RWPE2 (cell line): ENCODE results near the gene SHPK.

ENCODE experiments used
- ATAC-seq: fragments of 200-7000 bp; cut with Tn5 transposase; 3 replicates; pipeline ENCODE4 v1.9.1; 2021; ENCODE audit warnings: low read depth
- DNase-seq: peaks from one replicate; pipeline ENCODE4 v3.0.0-alpha.2; 2020; ENCODE audit warnings: low spot score
- H3K27ac ChIP-seq: fragments of 450-650 bp; 2 replicates; pipeline ENCODE4 v1.5.1; 2017; ENCODE audit warnings: mild to moderate bottlenecking; ENCODE audit not compliant: poor library complexity, severe bottlenecking
- H3K27me3 ChIP-seq: fragments of 250-450 bp; sonication (Bioruptor Pico); 2 replicates; pipeline ENCODE4 v1.5.1; 2021; ENCODE audit warnings: mild to moderate bottlenecking, moderate library complexity; ENCODE audit not compliant: insufficient read depth, poor library complexity, severe bottlenecking
- H3K36me3 ChIP-seq: fragments of 250-450 bp; sonication (Bioruptor Pico); 2 replicates; pipeline ENCODE4 v1.5.1; 2020; ENCODE audit warnings: low read depth, mild to moderate bottlenecking, moderate library complexity
- H3K4me1 ChIP-seq: fragments of 250-450 bp; sonication (Bioruptor Pico); 2 replicates; pipeline ENCODE4 v1.5.1; 2021; ENCODE audit warnings: mild to moderate bottlenecking, moderate library complexity; ENCODE audit not compliant: insufficient read depth, poor library complexity, severe bottlenecking
- H3K4me3 ChIP-seq: fragments of 250-450 bp; sonication (Bioruptor Pico); 2 replicates; pipeline ENCODE4 v1.5.1; 2021; ENCODE audit warnings: mild to moderate bottlenecking, moderate library complexity; ENCODE audit not compliant: severe bottlenecking
- H3K9me3 ChIP-seq: fragments of 250-450 bp; sonication (Bioruptor Pico); 2 replicates; pipeline ENCODE4 v1.5.1; 2021; ENCODE audit warnings: mild to moderate bottlenecking, moderate library complexity; ENCODE audit not compliant: severe bottlenecking
- TF ChIP-seq, protein P1 (sequence below): fragments of 450-650 bp; IDR thresholded peaks from one replicate; pipeline ENCODE4 v1.5.1; 2017; ENCODE audit warnings: mild to moderate bottlenecking, moderate library complexity; ENCODE audit not compliant: poor library complexity, severe bottlenecking

The SHPK gene

DNA sequence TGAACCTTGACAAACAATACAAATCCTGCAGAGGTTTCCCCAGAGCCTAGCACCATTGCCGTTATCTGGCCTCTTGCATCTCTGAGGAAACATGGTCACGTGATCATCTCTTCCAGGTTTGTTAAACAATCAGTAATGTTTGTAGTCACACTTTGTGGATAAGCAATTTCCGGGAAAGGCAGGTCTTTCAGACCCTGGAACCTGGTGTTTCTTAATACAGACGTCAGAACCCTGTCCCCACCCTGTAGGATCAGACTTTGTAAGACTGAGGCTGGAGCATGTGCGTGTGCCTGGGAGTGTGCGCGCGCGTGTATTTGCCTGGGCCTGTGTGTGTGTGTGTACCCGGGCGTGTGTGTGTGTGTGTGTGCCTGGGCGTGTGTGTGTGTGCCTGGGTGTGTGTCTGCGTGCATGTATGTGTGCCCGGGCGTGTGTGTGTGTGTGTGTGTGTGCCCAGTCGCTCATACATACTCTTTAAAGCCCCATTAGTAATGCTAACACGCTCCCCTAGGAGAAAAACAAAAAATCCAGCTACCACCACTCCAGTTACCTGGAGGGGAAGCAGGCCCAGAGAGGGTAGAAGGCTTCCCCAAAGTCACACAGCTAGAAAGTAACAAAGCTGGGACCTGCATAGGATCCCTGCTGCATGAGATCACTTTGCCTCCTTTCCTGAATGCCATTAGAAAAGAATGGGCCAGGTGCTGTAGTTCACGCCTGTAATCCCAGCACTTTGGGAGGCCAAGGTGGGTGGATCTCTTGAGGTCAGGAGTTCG, 5.9 kb upstream of the SHPK start:
- no peak overlapping the region for H3K4me3 ChIP-seq
- H3K9me3 ChIP-seq, result no peaks in the 10 kb centered on the region
- no peak for DNase-seq
- TF ChIP-seq, protein P1, sequence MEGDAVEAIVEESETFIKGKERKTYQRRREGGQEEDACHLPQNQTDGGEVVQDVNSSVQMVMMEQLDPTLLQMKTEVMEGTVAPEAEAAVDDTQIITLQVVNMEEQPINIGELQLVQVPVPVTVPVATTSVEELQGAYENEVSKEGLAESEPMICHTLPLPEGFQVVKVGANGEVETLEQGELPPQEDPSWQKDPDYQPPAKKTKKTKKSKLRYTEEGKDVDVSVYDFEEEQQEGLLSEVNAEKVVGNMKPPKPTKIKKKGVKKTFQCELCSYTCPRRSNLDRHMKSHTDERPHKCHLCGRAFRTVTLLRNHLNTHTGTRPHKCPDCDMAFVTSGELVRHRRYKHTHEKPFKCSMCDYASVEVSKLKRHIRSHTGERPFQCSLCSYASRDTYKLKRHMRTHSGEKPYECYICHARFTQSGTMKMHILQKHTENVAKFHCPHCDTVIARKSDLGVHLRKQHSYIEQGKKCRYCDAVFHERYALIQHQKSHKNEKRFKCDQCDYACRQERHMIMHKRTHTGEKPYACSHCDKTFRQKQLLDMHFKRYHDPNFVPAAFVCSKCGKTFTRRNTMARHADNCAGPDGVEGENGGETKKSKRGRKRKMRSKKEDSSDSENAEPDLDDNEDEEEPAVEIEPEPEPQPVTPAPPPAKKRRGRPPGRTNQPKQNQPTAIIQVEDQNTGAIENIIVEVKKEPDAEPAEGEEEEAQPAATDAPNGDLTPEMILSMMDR, result no peak
- no peaks in the 10 kb centered on the region for H3K4me1 ChIP-seq
- H3K27me3 ChIP-seq, result no peaks in the 10 kb centered on the region
- no peak for ATAC-seq
- H3K36me3 ChIP-seq, result 0 out of 2 replicates have a peak, but pooled peaks cover 3% of the 10 kb centered on the region
- no peak overlapping the region for H3K27ac ChIP-seq

DNA sequence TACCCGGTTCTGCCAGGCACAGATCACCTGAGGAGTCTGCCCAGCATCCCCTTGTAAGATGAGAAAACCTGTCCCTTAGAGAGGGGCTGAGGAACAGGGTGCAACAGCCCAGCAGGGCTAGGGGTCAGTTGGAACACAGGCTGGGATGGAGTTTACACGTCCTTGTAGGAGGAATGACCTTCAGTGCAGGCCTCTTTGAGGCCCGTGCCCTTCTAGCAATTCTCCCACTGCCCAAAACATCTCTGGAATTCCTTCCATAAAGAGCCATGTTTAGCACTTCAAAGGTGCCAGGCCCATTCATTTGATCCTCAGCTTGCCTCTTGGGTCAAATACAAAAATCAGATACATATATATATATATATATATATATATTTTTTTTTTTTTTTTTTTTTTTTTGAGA, 5.0 kb upstream of the SHPK start:
- Histone ChIP-seq H3K27me3 (no peaks in the 10 kb centered on the region), H3K4me1 (no peaks in the 10 kb centered on the region), H3K4me3 (no peak overlapping the region), H3K27ac (no peak overlapping the region), H3K9me3 (no peaks in the 10 kb centered on the region), H3K36me3 (0 out of 2 replicates have a peak, but pooled peaks cover 3% of the 10 kb centered on the region)
- no peak for DNase-seq
- no peak for ATAC-seq
- TF ChIP-seq, protein P1, result no peak

DNA sequence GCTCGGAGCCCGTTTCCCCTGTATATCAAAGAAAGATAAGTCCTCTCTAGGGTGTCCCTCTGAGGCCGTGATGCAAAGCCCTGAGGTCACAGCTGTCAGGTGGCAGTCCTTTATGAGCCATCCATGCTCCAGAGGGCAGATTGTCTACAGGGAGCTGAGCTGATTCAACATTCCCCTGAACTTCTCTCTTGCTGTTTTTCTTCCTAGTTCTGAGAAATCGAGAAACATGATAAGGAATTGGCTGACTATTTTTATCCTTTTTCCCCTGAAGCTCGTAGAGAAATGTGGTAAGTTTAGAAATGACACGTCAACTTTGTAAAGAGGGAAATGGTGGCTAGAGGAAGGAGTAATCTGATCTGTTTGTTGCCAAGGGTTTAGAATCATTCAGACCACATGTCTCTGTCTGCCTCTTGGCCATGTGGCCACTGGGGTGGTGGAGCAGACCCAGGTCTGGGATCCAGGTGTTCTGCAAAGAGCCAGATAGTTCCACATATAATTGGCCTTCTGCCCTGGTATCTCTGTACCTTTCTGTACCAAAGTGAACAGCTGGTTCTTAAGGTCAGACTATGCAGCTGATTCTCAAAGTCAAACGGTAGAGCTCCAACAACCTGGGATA, 4.0 kb upstream of the SHPK start:
- ATAC-seq (no peak), DNase-seq (no peak)
- Histone ChIP-seq H3K36me3 (0 out of 2 replicates have a peak, but pooled peaks cover 3% of the 10 kb centered on the region), H3K9me3 (no peaks in the 10 kb centered on the region), H3K4me1 (peaks cover 4% of the 10 kb centered on the region), H3K27ac (no peak overlapping the region), H3K27me3 (no peaks in the 10 kb centered on the region), H3K4me3 (no peak overlapping the region)
- TF ChIP-seq, protein P1, result no peak

DNA sequence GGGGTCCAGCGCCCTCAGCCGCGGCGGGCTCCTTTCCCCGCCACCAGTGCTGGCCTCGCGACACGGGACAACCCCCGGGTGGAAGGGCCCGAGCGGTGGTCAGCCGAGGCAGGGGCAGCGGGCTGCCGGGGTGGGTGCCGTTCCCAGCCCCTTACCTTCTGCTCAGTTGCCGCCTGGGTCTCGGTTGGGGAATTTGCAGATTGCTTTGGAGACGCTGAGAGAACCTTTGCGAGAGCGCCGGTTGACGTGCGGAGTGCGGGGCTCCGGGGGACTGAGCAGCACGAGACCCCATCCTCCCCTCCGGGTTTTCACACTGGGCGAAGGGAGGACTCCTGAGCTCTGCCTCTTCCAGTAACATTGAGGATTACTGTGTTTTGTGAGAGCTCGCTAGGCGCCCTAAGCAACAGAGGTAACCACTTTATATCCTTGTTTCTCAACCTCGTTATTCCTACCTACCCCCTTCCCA, 891 bp upstream of the SHPK start:
- ATAC-seq (peak; percentile 2; the same call in 1 of the 3 replicates), DNase-seq (no peak)
- H3K27me3 ChIP-seq, result no peaks in the 10 kb centered on the region
- no peaks in the 10 kb centered on the region for H3K9me3 ChIP-seq
- H3K27ac ChIP-seq, result peak overlapping the region; percentile 67
- peak overlapping the region; percentile 90 for H3K4me3 ChIP-seq
- H3K4me1 ChIP-seq, result peaks cover 7% of the 10 kb centered on the region
- TF ChIP-seq, protein P1, result no peak
- H3K36me3 ChIP-seq, result 0 out of 2 replicates have a peak, but pooled peaks cover 7% of the 10 kb centered on the region
